Transverse colon (tissue), 4 donors: ENCODE measurements around the gene FAH.

Experiments used
- CTCF ChIP-seq, 5 experiments: fragments of 200-600 bp in 3 of 5; fragments of 450-650 bp in 2 of 5; sonication (generic) in 3 of 5; IDR thresholded peaks; 1 replicate in 2 of 5; 2 replicates in 3 of 5; pipeline ENCODE4 v1.5.1; 2016 to 2017; ENCODE audit warnings: antibody characterized with exemption in 5 of 5, inconsistent platforms in 3 of 5, mild to moderate bottlenecking in 2 of 5, moderate library complexity in 1 of 5
- EP300 ChIP-seq: sonication (generic); formaldehyde crosslinking; IDR thresholded peaks from one replicate; pipeline ENCODE4 v1.6.1; 2017; ENCODE audit warnings: antibody characterized with exemption, low read depth
- POLR2A ChIP-seq: fragments of 450-650 bp; IDR thresholded peaks from one replicate; pipeline ENCODE4 v1.6.1; 2016; ENCODE audit warnings: antibody characterized with exemption, mild to moderate bottlenecking, moderate library complexity
- POLR2AphosphoS5 ChIP-seq, 3 donors: sonication (generic); formaldehyde crosslinking; IDR thresholded peaks; one replicate each; pipeline ENCODE4 v1.6.1; 2016; ENCODE audit warnings: antibody characterized with exemption in 3 of 3

GRCh38 chr15:80177156-80177555, 24.4 kb downstream of the FAH start:
- TF ChIP-seq CTCF (IDR thresholded peaks at IDR 0.05) (no peak), POLR2A (no peak), POLR2AphosphoS5 (IDR thresholded peaks at IDR 0.05) (no peak), EP300 (no peak)
